A673 (cell line): ENCODE data around the gene TCTN1.

Source experiments
- EZH2 ChIP-seq: fragments of 200-600 bp; sonication (generic); IDR thresholded peaks from 2 replicates; pipeline ENCODE4 v1.6.1; 2017; ENCODE audit warnings: borderline replicate concordance, low read depth, mild to moderate bottlenecking, mixed read lengths, antibody characterized with exemption, low read length; ENCODE audit not compliant: poor library complexity, severe bottlenecking
- TF ChIP-seq, protein P1 (sequence below): fragments of 300-800, 200-600 bp; sonication (generic); conservative IDR thresholded peaks from 2 replicates; pipeline ENCODE4 v1.5.1; 2017; ENCODE audit warnings: low read depth, mild to moderate bottlenecking, antibody characterized with exemption, low read length, moderate library complexity, mixed read lengths

DNA sequence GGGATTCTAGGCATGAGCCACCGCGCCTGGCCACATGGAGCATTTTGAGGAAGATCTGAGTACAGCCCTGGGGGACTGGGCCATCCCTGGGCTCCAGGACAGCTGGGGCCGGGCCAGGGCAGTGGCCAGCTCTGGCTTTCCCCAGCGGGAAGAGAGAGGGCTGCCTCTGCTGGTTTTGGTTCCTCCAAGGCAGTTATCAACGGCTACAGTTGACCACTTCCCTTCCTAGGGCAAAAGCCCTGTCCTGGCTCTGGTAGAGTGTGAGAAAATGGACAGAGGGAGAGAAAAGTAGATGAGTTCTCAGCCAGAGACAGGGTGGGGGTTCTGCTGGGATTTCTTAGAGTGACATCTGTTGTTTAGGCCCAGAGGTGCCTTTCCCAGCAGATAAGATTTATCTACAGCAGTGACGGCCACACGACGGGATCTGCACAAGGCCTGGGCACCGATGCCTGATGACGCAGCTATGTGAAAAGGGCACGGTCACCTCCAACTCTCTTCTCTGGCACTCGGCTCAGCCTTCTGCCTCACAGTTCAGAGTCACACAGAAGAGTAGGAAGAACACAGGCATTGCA, 80.5 kb downstream of the TCTN1 start:
- TF ChIP-seq, protein P1, sequence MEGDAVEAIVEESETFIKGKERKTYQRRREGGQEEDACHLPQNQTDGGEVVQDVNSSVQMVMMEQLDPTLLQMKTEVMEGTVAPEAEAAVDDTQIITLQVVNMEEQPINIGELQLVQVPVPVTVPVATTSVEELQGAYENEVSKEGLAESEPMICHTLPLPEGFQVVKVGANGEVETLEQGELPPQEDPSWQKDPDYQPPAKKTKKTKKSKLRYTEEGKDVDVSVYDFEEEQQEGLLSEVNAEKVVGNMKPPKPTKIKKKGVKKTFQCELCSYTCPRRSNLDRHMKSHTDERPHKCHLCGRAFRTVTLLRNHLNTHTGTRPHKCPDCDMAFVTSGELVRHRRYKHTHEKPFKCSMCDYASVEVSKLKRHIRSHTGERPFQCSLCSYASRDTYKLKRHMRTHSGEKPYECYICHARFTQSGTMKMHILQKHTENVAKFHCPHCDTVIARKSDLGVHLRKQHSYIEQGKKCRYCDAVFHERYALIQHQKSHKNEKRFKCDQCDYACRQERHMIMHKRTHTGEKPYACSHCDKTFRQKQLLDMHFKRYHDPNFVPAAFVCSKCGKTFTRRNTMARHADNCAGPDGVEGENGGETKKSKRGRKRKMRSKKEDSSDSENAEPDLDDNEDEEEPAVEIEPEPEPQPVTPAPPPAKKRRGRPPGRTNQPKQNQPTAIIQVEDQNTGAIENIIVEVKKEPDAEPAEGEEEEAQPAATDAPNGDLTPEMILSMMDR, result no peak
- no peak for TF ChIP-seq EZH2
